ENCODE results near the gene MSTN.

DNA sequence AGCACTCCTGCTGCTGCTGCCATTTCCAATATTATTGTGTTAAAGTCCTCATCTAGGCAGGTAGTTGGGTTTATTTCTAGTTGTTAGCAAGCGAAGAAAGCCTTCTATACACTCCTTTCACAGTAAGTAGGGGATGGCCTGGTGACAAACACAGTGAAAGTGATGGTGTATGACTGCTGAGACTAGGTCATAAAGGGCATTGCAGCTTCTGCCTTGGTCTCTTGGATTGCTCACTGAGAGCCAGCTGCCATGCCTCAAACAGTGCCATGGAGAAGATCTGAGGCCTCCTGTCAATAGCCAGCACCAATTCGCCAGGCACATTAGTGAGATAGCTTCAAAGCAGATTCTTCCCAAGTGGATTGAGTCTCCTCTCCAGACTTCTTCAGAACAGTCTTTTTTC lies 27.6 kb upstream of the MSTN start:
- TF ChIP-seq CTCF (IDR thresholded peaks at IDR 0.05): no peak
- TF ChIP-seq POLR2A (IDR thresholded peaks at IDR 0.05): no peak

Data from adrenal gland (tissue), 5 donors.